ENCODE data around the gene KRT5. TPM values are rescaled to one million over a fixed set of nuclear protein-coding genes. Genes with fewer than 3 reads are reported as not detected.

KRT5 gene
- total RNA-seq, 4 donors from 2014 or later = 3,026 to 9,625 (median 8,067) TPM

GRCh38 chr12:52530905-52531304 lies 10.7 kb upstream of the KRT5 start:
- H3K36me3 ChIP-seq = no peaks in the 10 kb centered on the region
- DNase-seq (ENCODE audit: low spot score in 2 of 2) = no peak
- H3K4me1 ChIP-seq = peaks cover 3% of the 10 kb centered on the region
- TF ChIP-seq CTCF (IDR thresholded peaks at IDR 0.05) (no peak), EP300 (IDR thresholded peaks at IDR 0.05) (no peak), POLR2AphosphoS5 (IDR thresholded peaks at IDR 0.05) (no peak), POLR2A (IDR thresholded peaks at IDR 0.05) (no peak)
- no peak overlapping the region for H3K4me3 ChIP-seq
- 100% methylated on average over 2 of the region's 2 CpGs for WGBS
- H3K27ac ChIP-seq = no peak overlapping the region
- no peaks in the 10 kb centered on the region for H3K9me3 ChIP-seq
- H3K27me3 ChIP-seq = no peaks in the 10 kb centered on the region

- no peak for TF ChIP-seq EP300 (IDR thresholded peaks at IDR 0.05)
- no peak for TF ChIP-seq CTCF (IDR thresholded peaks at IDR 0.05)
- no peak for TF ChIP-seq POLR2AphosphoS5 (IDR thresholded peaks at IDR 0.05)
- no peak for TF ChIP-seq POLR2A (IDR thresholded peaks at IDR 0.05)
- Histone ChIP-seq H3K4me1 (peaks cover 9% of the 10 kb centered on the region), H3K9me3 (no peaks in the 10 kb centered on the region), H3K27me3 (no peaks in the 10 kb centered on the region), H3K36me3 (no peaks in the 10 kb centered on the region), H3K4me3 (no peak overlapping the region), H3K27ac (no peak overlapping the region)
- WGBS = 60% methylated on average over 2 of the region's 2 CpGs
- DNase-seq (ENCODE audit: low spot score in 2 of 2) = no peak
These were observed 10.2 kb upstream of the KRT5 start for GRCh38 chr12:52530366-52530765.

GRCh38 chr12:52529846-52530245 lies 9.7 kb upstream of the KRT5 start:
- no peak for DNase-seq (ENCODE audit: low spot score in 2 of 2)
- H3K27ac ChIP-seq = no peak overlapping the region
- no peaks in the 10 kb centered on the region for H3K9me3 ChIP-seq
- WGBS = 96% methylated on average over 9 of the region's 9 CpGs
- no peaks in the 10 kb centered on the region for H3K27me3 ChIP-seq
- no peaks in the 10 kb centered on the region for H3K36me3 ChIP-seq
- H3K4me3 ChIP-seq = no peak overlapping the region
- TF ChIP-seq POLR2A (IDR thresholded peaks at IDR 0.05) = no peak
- no peak for TF ChIP-seq EP300 (IDR thresholded peaks at IDR 0.05)
- TF ChIP-seq CTCF (IDR thresholded peaks at IDR 0.05) = no peak
- no peak for TF ChIP-seq POLR2AphosphoS5 (IDR thresholded peaks at IDR 0.05)
- peaks cover 14% of the 10 kb centered on the region for H3K4me1 ChIP-seq

DNA sequence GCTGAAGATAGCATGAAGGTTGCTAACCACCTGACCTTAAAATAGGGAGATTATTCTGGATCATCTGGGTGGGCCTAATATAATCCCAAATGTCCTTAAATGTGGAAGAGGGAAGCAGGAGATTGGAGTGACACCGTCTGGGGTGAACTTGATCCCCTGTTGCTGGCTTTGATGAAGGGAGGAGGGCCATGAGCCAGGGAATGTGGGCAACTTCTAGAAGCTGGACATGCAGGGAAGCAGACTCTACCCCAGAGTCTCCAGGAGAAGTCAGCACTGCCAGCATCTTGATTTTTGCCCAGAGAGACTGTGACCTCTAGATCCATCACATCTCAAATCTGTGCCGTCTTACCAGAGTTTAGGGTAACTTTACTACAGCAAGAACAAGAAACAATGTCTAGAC lies 9.2 kb upstream of the KRT5 start:
- peak in 1 of 2 donors; percentile 47 for DNase-seq (ENCODE audit: low spot score in 2 of 2)
- TF ChIP-seq CTCF (IDR thresholded peaks at IDR 0.05) (no peak), POLR2AphosphoS5 (IDR thresholded peaks at IDR 0.05) (no peak), POLR2A (IDR thresholded peaks at IDR 0.05) (no peak), EP300 (IDR thresholded peaks at IDR 0.05) (no peak)

DNA sequence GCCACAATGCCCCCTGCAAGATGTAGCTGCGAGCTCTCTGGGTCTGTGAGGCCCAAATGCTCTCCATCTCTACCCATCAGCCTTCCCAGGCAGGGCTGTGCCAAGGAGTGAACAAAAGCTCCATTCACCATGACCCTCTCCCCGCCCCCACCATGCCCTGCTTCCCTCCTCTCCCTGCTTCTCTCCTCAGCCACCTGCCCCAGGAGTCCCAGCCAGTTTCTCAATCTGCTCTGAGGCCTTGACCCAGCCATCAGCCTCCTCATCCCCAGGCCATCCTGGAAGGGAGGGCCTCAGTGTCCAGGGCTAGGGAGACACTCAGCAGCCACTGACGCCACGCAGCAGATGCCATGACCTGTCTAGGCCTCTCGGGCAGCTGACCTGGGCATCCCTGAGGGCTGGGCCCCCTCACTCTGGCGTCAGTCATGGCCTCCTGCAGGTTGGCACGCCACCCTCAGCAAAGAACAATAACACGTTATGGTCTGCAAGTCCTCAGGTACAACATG lies 8.5 kb upstream of the KRT5 start:
- Histone ChIP-seq H3K9me3 (no peaks in the 10 kb centered on the region), H3K4me1 (peaks cover 25% of the 10 kb centered on the region), H3K27ac (no peak overlapping the region), H3K27me3 (no peaks in the 10 kb centered on the region), H3K36me3 (no peaks in the 10 kb centered on the region), H3K4me3 (no peak overlapping the region)
- DNase-seq (ENCODE audit: low spot score in 2 of 2) = peak in 1 of 2 donors; percentile 80
- 83% methylated on average over 3 of the region's 8 CpGs for WGBS
- TF ChIP-seq POLR2A (IDR thresholded peaks at IDR 0.05) (no peak), CTCF (IDR thresholded peaks at IDR 0.05) (no peak), EP300 (IDR thresholded peaks at IDR 0.05) (no peak), POLR2AphosphoS5 (IDR thresholded peaks at IDR 0.05) (no peak)

More for the DNA sequence above, 9.2 kb upstream of the KRT5 start:
- no peak overlapping the region for H3K27ac ChIP-seq
- no peaks in the 10 kb centered on the region for H3K9me3 ChIP-seq
- H3K4me3 ChIP-seq = no peak overlapping the region
- no peaks in the 10 kb centered on the region for H3K36me3 ChIP-seq
- peaks cover 18% of the 10 kb centered on the region for H3K4me1 ChIP-seq
- WGBS = 97% methylated on average over 2 of the region's 2 CpGs
- H3K27me3 ChIP-seq = no peaks in the 10 kb centered on the region

All from suprapubic skin (tissue), 4 donors.